ENCODE measurements around the gene ACSF2.

Gene ACSF2

DNA sequence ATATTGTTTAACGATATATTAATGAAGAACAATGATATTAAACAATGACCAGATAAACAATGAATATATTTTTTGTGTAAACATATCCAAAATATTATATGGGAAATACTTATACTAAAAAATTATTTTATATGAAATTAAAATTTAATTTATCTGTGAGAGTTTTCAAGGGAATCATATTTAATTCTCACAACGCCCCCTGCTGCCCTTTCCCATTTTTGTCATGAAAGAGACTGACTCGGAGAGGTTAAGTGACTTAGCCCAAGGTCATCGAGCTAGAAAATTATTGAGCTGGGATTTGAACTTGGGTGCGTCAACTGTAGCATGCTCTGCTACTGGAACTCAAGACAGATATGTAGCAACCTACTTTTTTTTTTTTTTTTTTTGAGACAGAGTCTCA, 75.0 kb downstream of the ACSF2 start:
- no peak for DNase-seq (ENCODE audit: low read depth)

DNA sequence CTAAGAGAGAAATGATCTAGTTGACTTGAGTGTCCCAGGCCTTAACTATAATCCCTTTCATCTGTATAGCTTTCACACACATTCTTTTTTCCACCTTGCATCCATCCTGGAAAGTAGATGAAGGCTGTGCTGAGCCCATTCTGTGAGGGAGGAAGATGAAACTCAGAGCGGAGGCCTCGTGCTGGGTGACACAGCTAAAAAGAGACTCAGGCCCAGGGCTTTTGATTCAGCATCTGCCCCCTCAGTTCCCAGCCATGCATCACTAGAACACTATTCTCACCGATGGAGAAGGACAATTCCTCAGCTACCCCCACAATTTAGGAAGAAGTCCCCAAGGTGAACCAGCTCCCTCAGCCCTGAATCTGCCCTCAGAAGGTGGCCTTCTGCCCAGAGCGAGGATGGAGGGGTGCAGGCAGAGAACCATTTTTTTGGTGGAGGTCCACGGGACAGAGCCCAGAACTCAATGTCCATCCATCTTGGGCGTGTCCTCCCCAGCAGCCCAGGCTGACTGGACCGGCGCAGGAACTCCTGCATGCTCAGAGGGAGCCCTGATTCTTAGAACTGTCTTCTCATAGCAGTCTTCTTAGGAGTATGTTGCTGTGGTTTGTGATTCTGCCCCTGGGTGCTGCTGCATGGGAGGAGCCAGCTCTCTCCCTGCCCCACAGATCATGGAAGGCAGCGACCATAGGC, 76.4 kb downstream of the ACSF2 start:
- DNase-seq (ENCODE audit: low read depth): no peak

DNA sequence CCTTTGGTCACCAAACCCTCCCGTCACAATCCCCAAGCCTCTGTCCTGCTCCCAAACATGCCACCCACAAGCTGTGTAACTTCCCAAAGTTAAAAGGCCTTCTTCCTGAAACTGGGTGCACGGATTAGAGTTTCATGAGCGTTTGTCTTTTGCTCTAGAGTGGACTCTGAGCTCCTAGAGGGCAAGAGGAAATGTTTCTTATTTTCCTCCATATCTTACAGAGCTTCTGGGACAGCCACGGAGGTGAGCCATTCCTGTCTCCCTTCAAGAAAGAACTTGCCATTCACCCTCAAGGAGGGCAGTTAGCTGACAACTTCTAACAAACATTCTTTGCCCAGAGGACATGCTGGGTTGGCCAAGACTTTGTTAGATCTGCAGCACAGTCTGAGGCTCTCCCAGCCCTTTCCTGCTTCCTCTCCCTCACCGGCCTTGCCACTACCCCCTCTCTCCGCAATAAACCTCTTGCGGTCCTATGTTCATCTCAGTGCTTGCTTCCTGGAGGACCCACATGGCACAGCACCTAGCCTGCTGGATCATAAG, 79.6 kb downstream of the ACSF2 start:
- no peak for DNase-seq (ENCODE audit: low read depth)

DNA sequence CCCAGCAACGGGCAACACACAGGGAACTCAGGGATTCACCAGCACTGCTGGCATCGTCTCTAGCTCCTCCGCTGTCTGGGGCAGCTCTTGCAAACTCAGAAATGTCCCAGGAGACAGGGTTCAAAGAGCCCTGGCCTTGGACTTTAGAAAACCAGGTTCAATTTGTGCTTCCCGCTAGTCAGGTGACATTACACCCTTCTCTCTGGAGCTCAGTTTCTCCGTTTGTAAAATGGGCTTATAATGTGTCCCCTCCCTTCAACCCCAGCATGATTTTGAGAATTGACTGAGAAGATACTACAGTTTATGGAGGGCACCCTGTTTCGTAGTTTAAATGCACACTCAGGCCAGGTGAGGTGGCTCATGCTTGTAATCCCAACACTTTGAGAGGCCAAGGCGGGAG, 80.3 kb downstream of the ACSF2 start:
- DNase-seq (ENCODE audit: low read depth): no peak

DNA sequence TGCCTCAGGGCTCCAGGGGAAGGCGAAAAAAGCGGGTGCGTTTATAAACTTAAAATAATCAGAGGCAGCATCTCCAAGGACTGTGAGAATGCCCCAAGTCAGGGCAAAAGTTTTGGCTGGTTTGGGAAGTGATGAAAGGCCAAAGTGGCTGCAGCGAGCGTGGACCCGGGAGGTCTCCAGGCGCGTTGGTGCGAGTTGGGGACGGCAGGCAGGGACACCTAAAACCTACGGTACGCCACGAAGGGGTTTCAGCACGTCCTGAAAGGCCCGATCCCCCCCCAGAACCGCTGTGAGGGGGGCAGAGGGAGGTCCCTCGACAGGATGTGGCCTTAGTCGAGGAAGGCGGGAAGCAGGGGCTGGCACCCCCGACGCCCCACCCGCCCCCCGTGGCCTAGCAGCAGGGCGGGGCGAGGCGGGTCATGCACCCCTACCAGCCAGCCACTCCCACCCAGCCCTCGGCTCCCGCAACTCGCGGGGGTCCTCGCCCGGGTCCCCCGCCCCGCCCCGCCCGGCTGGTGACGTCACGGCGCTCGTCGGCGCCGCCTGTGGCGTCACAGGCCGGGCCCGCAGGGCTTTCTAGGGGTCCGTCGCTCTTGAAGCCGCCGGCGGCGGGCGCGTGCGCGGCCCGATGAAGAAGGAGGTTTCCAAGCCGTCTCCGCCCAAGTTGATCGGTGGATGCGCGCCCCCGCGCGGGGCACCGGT, 82.0 kb downstream of the ACSF2 start, which contains the start of gene MYCBPAP:
Gene MYCBPAP, plus strand, starts transcription at position 569 of the 702 bp plus-strand sequence. CDS start 236 bp downstream, outside the sequence.
- DNase-seq (ENCODE audit: low read depth): peak; percentile 49

DNA sequence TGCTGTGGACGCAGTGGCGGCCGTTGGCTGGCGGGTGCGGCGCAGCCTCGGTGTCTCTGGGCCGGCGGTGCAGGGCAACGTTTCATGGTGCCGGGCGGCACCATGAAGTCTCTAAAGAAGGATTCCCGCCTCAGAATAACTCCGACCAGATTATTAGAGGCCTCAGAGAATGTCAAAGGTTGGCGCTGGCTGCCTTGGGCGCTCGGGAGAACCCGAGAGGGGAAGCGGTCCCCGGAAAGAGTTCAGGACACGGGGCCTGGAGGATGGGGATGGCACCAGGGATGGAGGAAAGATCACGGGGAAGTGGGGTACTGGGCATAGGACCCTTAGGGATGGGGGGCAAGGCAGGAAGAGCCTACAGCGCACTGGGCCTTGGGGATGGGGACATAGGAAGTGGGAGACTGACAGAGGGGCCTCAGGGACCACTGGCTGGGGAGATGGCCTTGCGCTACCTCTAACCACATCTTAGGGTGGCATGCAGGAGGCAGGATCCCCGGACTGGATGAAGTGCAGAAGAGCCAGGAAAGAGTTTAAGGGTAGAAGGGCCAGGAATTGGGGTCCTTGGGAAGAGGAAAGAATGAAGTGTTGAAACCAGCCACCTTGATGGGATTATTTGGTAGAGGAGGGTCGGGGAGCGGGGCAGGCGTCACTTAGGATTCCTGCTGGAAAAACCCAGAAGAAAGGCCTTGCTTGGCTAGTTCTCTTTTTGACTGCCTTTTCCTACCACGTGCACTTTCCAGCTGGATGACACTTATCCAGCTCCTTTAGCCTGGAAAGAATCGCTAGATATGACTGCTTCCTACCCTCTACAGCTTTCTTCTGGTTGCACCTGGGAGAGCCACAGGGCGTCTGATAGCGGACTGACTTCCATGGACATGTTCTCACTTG, 82.8 kb downstream of the ACSF2 start:
- DNase-seq (ENCODE audit: low read depth): no peak

DNA sequence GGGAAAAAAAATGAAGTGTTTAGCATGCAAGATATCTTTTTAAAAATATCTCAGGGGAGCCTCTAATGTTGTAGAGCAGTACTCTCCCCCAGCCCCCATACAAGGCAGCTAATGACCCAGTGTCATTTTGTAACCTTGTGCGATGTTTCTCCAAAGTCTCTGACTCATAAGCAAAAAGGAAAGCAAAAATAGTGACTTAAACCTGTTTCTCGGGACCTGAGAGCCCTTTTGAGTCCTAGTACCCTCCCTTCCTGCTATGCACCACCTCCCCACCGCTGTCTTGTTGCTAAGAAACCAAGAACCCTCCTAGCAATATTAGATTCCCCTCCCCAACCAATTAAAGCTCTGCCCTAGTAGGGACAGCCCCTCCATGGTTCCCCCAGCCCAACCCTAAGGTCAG, 85.0 kb downstream of the ACSF2 start:
- no peak for DNase-seq (ENCODE audit: low read depth)

DNA sequence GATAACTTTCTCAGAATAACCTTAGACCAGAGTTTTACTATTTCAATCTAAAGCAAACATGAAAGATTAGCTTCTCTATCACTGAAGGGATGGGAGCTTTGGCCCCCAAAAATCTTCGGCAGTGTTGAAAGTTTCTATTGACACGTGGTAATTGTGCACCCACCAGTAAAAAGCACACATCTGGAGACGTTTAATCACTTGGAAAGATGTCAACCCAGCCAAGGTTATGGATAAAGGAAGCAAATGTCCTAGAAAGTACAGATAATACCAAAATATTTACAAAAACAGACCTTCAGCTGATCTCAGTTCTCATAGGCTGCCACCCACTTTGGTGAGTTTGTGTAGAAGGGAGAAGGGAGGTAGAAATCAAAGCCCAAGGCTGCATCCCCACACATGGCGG, 87.5 kb downstream of the ACSF2 start:
- no peak for DNase-seq (ENCODE audit: low read depth)

DNA sequence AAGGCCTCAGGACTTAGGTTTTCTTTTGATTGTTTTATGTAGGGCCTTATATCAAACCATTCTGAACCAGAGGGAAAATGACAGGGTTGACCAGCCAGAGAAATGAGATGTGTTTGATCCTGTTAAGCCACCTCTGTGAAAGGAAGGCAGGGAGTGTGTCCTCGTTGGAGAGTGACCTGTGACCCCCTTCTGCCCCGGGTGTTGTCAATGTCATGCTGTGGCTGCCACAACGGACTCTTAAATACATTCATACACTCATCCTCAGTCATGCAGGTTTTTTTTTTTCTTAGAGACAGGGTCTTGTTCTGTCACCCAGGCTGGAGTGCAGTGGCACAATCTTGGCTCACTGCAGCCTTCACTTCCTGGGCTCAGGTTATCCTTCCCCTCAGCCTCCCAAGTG, 88.4 kb downstream of the ACSF2 start:
- no peak for DNase-seq (ENCODE audit: low read depth)

DNA sequence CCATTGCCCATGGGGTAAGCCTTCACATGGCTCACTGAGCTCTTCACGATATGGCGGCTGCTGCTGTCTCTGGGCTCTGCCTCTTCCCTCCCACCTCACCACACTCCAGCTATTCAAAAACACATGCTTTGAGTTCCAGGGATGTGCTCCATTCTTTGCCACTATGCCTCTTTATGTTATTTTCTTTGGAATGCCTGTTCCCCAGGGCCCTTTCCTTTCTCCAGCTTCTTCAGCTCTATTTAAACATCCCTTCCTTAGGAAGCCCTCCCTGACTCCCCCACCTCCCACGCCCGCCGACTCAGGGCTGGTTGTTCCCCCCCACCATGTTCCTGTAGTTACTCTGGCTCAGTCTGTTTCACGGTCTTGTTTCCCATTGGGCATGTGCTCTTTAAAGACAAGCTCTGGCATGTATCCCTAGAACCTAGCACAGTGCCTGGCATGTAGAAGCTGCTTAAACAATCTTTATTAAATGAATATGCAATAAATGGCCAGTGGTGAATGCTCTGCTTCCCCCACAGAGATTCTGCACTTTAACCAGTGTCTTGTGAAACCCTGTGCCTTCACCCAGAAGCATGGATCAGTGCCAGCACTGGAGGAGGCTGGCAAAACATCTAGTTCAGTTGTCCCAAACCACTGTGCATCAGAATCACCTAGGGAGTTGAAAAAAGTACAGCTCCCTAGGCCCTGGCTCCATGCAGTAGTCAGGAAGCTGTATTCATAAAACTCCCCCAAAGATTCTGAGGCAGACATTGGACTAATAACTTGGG, 89.1 kb downstream of the ACSF2 start:
- DNase-seq (ENCODE audit: low read depth): peak; percentile 50

DNA sequence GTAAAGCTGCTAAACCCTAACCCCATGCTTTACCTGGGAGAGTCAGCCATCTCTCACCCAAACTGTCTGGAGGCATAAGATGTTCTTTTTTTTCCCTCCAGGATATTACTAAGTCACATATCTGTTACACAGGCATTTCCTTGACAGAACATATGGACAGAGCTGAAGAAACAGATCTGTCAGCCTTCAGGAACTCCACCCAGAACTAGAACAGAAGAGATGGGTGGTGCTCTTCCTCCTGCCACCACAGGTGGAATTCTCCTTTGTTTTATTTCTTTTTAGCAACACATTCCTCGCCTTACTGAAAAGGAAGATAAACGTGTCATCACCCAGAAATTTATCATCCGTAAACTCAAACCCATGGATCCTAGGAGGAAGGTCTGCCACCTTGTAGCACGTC, 91.0 kb downstream of the ACSF2 start:
- DNase-seq (ENCODE audit: low read depth): no peak

DNA sequence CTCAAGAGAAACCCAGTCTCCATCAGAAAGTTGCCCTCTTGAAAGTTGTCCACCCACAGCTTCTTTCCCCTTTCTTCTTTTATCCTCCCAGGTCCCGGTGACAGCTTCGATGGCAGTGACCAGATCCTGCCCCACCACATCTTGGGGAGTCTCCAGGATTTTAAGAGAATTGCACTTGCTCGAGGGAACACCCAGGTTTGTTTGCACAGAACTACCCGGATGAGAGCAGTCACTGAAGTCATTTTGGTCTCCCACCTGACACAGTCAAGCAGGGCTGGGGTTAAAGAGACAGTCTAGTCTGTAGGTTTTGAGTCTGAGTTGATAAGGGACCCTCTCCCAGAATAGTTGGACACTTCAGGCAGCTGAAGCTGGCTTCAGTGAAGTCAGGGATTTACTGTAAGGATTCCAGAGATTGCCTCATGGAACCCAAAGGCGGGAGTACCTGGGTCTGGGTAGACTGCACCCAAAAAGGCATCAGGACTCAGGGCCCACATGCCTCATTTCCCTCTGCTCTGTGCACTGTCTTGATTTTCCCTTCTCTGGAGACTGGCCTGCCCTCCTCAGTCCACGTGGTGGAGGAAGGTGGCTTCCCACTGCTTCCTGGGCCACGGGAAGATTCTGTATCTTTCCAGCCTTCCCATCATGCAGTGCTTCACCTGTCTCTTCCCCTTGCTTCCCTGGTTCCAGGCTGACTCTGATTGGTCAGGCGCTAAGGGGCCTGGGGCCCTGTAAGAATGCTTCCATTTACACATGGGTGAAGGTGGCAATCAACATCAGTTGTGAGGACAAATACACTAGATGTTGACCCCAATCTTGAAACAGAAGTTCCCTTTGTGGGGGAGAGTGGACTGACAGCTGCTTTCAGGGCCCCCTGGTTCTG, 91.7 kb downstream of the ACSF2 start:
- DNase-seq (ENCODE audit: low read depth): no peak

DNA sequence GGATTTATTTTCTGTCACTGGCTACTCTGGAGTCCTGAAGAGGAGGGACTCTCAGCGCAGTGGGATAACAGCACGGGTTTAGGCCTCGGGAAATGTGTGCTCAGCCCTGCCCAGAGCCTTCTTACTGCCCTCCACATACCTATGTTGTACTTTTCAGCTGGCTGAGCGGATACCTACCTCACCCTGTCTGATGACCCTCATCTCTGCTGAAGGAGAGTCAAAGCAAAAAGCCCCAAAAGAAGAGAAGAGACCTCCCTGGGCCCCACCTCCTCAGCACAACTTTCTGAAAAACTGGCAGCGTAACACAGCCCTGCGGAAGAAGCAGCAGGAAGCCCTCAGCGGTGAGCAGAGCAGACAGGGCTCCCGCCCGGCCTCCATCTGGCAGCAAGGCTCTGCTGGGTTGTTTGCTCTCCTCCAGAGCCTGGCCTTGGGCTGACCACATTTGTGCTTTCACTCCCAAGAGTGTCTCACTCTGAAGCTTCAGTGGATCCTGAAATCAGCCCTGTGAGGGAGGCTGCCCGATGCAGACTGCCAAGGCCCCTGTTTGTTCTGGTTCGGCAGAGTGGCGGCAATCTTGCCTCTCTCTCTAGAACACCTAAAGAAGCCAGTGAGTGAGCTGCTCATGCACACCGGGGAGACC, 92.5 kb downstream of the ACSF2 start:
- DNase-seq (ENCODE audit: low read depth): no peak

DNA sequence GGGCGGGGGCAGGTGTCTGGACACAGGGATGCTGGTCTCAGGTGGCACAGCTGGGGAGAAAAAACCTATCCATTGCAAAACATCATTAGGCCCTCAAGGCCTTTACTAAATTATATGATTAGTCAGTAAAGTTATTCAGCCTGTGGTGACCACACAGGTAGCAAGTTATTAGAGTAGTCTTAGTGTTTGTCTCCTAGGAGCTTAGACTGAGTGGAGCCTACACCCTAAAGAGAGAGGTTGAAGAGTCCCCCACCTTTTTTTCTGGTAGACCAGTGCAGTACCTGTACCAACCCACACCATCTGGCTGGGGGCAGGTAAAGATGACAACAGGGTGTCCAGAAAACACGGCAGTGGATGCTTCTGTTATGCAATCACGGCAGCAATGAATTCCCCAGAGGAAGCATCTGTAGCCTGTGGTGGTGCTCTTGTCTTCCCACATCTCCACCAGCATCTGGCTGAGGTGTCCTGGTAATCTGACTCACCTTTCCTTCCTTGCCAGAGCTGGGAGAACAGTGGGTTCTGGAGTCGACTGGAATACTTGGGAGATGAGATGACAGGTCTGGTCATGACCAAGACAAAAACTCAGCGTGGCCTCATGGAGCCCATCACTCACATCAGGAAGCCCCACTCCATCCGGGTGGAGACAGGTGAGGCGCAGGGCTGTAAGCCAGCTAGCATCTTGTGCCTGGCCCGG, 93.3 kb downstream of the ACSF2 start:
- no peak for DNase-seq (ENCODE audit: low read depth)

DNA sequence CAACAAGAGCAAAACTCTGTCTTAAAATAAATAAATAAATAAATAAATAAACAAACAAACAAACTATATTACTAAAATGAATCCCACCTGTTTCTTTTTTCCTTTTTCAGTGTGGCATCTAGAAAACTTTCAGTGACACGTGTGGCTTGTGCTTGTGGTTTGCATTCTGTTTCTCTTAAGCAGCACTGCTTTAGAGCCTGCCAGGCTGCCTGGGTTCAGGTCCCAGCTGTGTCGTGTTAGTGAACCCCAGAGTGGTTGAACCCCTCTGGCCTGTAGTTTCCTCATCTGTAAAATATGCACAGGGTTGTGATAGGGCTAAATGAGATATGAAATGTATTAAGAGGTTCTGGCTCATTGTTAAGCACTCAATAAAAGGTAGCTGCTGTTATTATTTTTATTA, 94.5 kb downstream of the ACSF2 start:
- no peak for DNase-seq (ENCODE audit: low read depth)

DNA sequence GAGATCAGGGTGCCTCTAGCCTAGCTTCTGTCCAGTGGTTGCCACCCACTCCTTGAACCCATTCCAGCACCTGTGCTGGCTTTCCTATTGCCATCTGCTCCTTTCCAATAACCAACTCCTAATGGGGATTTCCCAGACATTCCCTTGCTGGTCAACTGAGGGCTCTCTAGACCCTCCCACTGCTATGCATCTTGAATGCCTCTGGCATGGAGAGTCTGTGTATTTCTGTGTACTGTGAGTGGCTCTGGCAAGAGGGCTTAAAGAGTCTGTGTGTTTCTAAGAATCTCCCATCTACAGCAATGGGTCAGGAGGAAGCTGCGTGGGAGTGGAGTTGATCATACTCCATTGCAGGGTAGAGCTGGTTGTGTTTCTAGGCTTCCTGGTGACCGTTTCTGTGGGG, 95.5 kb downstream of the ACSF2 start:
- no peak for DNase-seq (ENCODE audit: low read depth)

DNA sequence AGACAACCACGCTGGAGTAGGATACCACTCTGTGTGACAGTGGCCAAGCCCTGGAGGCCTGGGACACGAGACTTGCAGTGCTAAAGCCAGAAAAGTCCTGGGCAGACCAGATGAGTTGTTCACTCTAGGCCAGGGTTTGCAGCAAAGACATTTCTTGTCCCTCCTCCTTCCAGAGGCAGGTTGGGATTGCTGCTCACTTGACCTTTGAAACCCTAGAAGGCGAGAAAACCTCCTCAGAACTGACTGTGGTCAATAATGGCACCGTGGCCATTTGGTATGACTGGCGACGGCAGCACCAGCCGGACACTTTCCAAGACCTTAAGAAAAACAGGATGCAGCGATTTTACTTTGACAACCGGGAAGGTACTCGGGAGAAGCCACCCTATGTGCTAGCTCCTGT, 96.7 kb downstream of the ACSF2 start:
- DNase-seq (ENCODE audit: low read depth): no peak

DNA sequence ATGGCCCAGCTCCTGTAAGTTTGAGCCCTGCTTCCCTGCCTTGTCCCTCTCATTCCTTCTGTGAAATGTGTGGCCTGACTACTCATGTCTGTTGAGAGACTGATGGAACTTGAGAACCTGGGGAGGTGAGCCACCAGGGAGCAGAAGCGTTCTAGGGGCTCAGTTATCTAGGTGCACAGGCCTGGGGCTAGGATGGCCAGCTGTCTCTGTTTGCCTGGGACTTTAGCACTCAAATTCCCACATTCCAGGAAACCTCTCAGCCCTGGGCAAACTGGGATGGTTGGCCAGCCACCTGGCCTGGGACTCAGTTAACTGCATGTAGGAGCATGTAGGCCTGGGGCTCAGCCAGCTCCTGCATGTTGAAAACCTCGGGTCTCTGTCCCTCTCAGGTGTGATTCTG, 97.2 kb downstream of the ACSF2 start:
- DNase-seq (ENCODE audit: low read depth): no peak
